Activated CD4-positive, alpha-beta T cell treated with anti-CD3 and anti-CD28 coated beads for 36 hours (primary cell): ENCODE data around the gene SAFB. TPM values are rescaled to one million over a fixed set of nuclear protein-coding genes. Genes with fewer than 3 reads are reported as not detected.

Experiments used
- ATAC-seq: fragments of 200-7000 bp; cut with Tn5 transposase; one replicate; pipeline ENCODE4 v1.10.0; 2021; ENCODE audit warnings: mild to moderate bottlenecking, moderate library complexity
- CTCF ChIA-PET: fragments of 350-600 bp; sonication (Branson Sonifier 250); formaldehyde crosslinking; loops from one replicate; lab custom pipeline; 2021; ENCODE audit warnings: antibody characterized with exemption; lab: Charles Lee
- POLR2A ChIA-PET: fragments of 350-600 bp; sonication (Branson Sonifier 250); formaldehyde crosslinking; loops from one replicate; lab custom pipeline; 2021; ENCODE audit warnings: antibody characterized with exemption, inconsistent platforms; lab: Charles Lee
- DNase-seq: peaks from one replicate; pipeline ENCODE4 v3.0.0-alpha.2; 2020
- H3K27ac Mint-ChIP-seq: one replicate; pipeline ENCODE4 v1.8.0; 2021; ENCODE audit warnings: mixed read lengths
- H3K27me3 Mint-ChIP-seq: one replicate; pipeline ENCODE4 v1.8.0; 2021; ENCODE audit warnings: mixed read lengths
- H3K36me3 Mint-ChIP-seq: one replicate; pipeline ENCODE4 v1.8.0; 2021; ENCODE audit warnings: low read depth, mixed read lengths
- H3K4me1 Mint-ChIP-seq: one replicate; pipeline ENCODE4 v1.8.0; 2021; ENCODE audit warnings: mixed read lengths
- H3K4me3 Mint-ChIP-seq: one replicate; pipeline ENCODE4 v1.8.0; 2021; ENCODE audit warnings: mild to moderate bottlenecking, moderate library complexity, mixed read lengths
- H3K9me3 Mint-ChIP-seq: one replicate; pipeline ENCODE4 v1.8.0; 2021; ENCODE audit warnings: low read depth, mixed read lengths
- intact Hi-C, 2 experiments: fragments of 100-400 bp; cut with DNase I in 1 of 2; cut with micrococcal nuclease in 1 of 2; formaldehyde crosslinking; loops; one replicate each; pipeline versions ENCODE4 v1.14.2 to v1.15.1; 2022 to 2024; cut with DNase I, micrococcal nuclease
- total RNA-seq, 2 experiments: library from RNA; stranded (reverse); gene quantifications; one replicate each; pipeline ENCODE4 v1.2.3, GENCODE V29; 2021

Gene SAFB
- total RNA-seq, 2 experiments from 2014 or later: 100 to 118 TPM

DNA sequence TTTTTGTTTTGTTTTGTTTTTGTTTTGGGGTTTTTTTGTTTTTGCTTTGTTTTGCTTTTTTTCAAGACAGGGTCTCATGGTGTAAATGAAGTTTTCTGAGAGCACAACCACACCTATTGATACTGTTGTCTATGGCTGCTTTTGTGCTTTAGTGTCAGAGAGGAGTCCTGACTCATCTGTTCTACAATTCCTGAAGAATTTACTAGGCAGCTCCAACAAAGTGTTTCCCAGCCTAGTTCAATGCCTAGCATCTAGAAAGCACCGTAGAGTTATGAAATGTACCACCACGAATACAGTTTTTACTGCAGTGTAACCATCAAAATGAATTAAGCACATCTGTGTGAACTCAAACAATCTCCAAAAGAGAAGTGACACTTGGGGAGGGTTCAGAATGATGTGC, 21.2 kb downstream of the SAFB start:
- Mint-ChIP-seq H3K27me3 (no peaks in the 10 kb centered on the region), H3K9me3 (no peaks in the 10 kb centered on the region), H3K4me1 (peaks cover 15% of the 10 kb centered on the region), H3K36me3 (peaks cover 68% of the 10 kb centered on the region), H3K27ac (peak overlapping the region; percentile 39), H3K4me3 (no peak overlapping the region)
- CTCF ChIA-PET: no interaction called here
- POLR2A ChIA-PET: no interaction called here
- ATAC-seq (no peak), DNase-seq (no peak)
- intact Hi-C loops: no loop called here

DNA sequence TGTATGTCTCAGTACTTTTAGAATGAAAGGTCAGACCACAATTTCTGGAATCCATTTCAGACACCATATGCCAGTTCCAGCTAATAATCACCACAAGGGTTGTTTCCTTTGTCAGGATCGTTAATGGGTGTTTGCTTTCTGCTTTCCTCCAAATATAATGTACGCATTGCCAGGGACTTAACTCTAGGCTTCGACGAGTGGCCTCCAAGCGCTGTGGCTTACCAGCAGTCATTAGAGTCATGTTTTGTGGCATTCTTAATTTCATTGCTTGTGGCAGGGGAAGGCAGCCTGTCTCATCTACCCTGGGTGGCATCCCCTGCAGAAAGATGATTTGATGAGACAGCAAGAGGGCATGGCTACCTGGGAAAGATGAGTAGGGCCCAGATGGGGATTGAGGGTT, 22.5 kb downstream of the SAFB start:
- ChIA-PET POLR2A (no interaction called here), CTCF (no interaction called here)
- intact Hi-C loops: no loop called here
- peaks cover 71% of the 10 kb centered on the region for H3K36me3 Mint-ChIP-seq
- ATAC-seq (no peak), DNase-seq (no peak)
- no peak overlapping the region for H3K4me3 Mint-ChIP-seq
- H3K4me1 Mint-ChIP-seq: peaks cover 14% of the 10 kb centered on the region
- no peaks in the 10 kb centered on the region for H3K27me3 Mint-ChIP-seq
- H3K9me3 Mint-ChIP-seq: no peaks in the 10 kb centered on the region
- H3K27ac Mint-ChIP-seq: peak overlapping the region; percentile 9

DNA sequence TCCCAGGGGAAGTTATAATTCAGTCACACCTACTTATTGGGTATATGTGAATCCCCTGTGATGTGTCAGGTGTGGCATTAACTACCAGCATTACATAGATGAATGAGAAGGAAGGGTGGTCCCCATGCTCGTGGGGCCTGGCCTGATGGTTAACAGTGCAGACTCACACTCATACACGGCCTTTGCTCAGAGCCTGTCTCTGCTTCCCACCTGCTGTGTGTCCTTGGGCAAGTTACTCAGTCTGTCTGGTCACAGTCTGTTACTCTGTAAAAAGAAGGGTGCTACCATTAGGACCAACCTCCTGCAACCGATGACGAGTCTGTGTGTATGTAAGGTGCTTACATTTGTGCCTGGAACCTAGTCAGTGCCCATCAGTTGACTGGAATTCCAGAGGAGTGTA, 23.8 kb downstream of the SAFB start:
- H3K36me3 Mint-ChIP-seq: peaks cover 70% of the 10 kb centered on the region
- no peaks in the 10 kb centered on the region for H3K27me3 Mint-ChIP-seq
- intact Hi-C loops: no loop called here
- H3K4me3 Mint-ChIP-seq: no peak overlapping the region
- DNase-seq (no peak), ATAC-seq (no peak)
- peaks cover 9% of the 10 kb centered on the region for H3K4me1 Mint-ChIP-seq
- CTCF ChIA-PET: no interaction called here
- no peaks in the 10 kb centered on the region for H3K9me3 Mint-ChIP-seq
- H3K27ac Mint-ChIP-seq: peak overlapping the region; percentile 56
- POLR2A ChIA-PET: no interaction called here

DNA sequence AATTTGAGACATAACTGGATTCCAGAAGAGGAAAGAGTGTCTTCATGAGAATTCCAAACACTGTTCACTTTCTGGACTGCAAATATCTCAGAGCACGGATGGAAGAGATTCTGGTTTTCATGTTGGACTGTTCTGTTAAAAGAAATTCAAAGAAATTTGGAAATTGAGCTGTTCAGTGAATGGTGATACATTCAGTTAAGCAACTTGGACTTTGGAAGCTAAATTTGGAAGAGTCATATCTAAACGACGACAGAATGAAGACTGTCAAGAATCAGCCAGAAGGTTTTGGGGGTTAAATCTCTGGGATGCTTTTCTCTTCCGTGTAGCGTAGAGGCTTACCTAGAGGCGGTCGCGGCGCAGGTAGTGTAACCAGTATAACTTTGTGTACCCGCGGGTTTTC, 25.6 kb downstream of the SAFB start:
- peaks cover 66% of the 10 kb centered on the region for H3K36me3 Mint-ChIP-seq
- no peak overlapping the region for H3K4me3 Mint-ChIP-seq
- POLR2A ChIA-PET: no interaction called here
- H3K4me1 Mint-ChIP-seq: peaks cover 7% of the 10 kb centered on the region
- intact Hi-C loops: no loop called here
- no peak for DNase-seq
- CTCF ChIA-PET: no interaction called here
- H3K27ac Mint-ChIP-seq: no peak overlapping the region
- no peaks in the 10 kb centered on the region for H3K9me3 Mint-ChIP-seq
- no peak for ATAC-seq
- no peaks in the 10 kb centered on the region for H3K27me3 Mint-ChIP-seq

DNA sequence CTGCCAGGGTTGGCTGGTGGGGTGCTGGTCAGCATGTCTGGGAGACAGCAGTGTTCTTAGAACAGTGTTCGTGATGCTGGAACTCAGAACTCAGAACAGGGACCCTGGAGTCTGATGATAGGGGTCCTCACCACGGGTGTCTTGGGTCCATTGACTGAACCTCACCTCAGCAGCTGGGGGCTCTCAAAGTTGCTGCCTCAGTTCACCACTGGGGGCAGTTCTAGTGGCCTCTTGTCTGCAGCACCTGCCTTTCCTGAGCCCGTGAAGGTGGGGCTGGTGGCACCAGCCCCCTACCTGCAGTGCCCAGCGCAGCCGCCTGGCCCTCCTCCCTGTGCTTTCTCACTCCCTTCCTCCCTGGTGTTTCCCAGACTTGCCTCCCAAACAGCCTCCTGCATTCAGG, 28.5 kb downstream of the SAFB start:
- peaks cover 70% of the 10 kb centered on the region for H3K36me3 Mint-ChIP-seq
- ChIA-PET CTCF (interaction anchor here (0.5 to 1.2 kb wide), 2 partner anchors 24 to 371 kb away, joined by 3 to 4 read pairs; no protein-coding TSS in a partner anchor), POLR2A (no interaction called here)
- H3K27ac Mint-ChIP-seq: no peak overlapping the region
- DNase-seq (no peak), ATAC-seq (no peak)
- H3K4me3 Mint-ChIP-seq: no peak overlapping the region
- intact Hi-C loops: no loop called here
- no peaks in the 10 kb centered on the region for H3K27me3 Mint-ChIP-seq
- H3K9me3 Mint-ChIP-seq: no peaks in the 10 kb centered on the region
- no peaks in the 10 kb centered on the region for H3K4me1 Mint-ChIP-seq

DNA sequence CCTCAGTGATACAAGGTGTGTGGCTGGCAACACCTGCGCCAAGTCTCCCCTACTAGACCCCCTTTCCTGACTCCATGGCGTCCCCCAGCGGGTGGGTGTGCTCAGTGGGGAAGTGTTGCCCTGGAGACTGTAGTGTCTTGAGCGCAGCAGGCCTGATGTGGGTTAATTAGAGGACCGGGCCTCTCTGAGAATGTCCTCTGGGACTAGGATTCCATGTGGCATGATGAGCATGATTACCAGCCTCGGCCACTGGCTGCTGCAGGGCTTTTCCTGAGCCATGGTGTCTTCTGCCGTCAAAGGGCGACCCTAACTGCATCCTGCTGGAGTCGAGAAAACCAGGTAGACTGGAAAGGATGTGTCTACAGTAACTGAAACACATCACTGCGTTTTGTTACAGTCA, 29.4 kb downstream of the SAFB start:
- no peaks in the 10 kb centered on the region for H3K9me3 Mint-ChIP-seq
- ChIA-PET CTCF (no interaction called here), POLR2A (no interaction called here)
- no peak overlapping the region for H3K27ac Mint-ChIP-seq
- intact Hi-C loops: no loop called here
- ATAC-seq (no peak), DNase-seq (no peak)
- peaks cover 66% of the 10 kb centered on the region for H3K36me3 Mint-ChIP-seq
- H3K4me3 Mint-ChIP-seq: no peak overlapping the region
- no peaks in the 10 kb centered on the region for H3K4me1 Mint-ChIP-seq
- no peaks in the 10 kb centered on the region for H3K27me3 Mint-ChIP-seq

DNA sequence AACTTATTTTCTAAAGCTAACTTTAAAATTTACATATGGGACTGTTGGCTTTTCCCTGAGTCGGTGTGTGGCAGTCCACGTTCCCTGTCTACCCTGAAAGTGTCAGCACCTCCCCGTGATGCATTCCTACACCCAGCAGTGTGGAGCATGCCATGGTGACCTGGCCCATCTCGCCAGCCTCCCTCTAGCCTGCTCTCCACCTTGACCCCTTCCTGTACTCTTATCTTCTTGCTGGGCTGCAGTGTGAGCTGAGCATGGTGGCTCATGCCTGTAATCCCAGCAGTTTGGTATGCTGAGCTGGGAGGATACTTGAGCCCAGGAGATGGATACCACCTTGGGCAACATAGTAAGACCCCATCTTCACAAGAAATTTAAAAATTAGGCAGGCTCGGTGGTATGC, 32.0 kb downstream of the SAFB start:
- intact Hi-C loops: loop anchor here in 1 of 2 experiments (5.0 kb wide), 1 partner anchor 593 kb away; no protein-coding TSS in a partner anchor
- Mint-ChIP-seq H3K36me3 (peaks cover 60% of the 10 kb centered on the region), H3K27me3 (no peaks in the 10 kb centered on the region), H3K27ac (no peak overlapping the region), H3K4me1 (no peaks in the 10 kb centered on the region), H3K9me3 (no peaks in the 10 kb centered on the region), H3K4me3 (no peak overlapping the region)
- ChIA-PET CTCF (interaction anchor here (0.8 kb wide), 1 partner anchor 758 kb away, joined by 3 read pairs; no protein-coding TSS in a partner anchor), POLR2A (interaction anchor here (0.5 kb wide), 1 partner anchor 31 kb away, joined by 4 read pairs; no protein-coding TSS in a partner anchor)
- ATAC-seq (no peak), DNase-seq (no peak)

DNA sequence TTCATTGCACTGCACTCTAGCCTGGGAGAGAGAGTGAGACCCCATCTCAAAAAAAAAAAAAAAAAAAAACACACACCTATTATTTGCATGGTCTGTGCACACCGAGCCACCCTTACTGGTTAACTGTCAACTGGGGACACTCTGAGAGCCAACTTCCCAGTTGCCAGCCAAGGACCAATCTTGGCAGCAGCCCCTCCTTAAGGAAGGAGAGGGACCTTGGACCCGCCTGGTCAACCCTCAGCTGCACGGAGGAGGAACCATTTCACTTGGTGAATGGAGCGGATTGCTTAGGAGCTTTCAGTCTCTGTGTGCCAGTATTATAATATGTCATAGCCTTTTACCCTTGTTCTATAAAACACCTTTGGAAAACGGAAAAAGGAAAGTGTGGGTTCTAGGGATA, 32.5 kb downstream of the SAFB start:
- ChIA-PET CTCF (no interaction called here), POLR2A (interaction anchor here (0.5 kb wide), 1 partner anchor 31 kb away, joined by 4 read pairs; no protein-coding TSS in a partner anchor)

DNA sequence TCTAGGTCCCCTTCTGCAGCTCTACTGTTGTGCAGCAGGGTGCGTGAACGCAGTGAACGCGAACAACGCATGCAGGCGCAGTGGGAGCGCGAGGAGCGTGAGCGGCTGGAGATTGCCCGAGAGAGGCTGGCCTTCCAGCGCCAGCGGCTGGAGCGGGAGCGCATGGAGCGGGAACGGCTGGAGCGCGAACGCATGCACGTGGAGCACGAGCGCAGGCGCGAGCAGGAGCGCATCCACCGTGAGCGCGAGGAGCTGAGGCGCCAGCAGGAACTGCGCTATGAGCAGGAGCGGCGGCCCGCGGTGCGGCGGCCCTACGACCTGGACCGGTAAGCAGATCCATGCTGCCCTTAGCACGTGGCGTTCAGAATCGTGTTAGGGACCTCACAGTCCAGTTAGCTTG, 38.6 kb downstream of the SAFB start:
- CTCF ChIA-PET: interaction anchor here (0.7 kb wide), 1 partner anchor 44 kb away, joined by 4 read pairs; no protein-coding TSS in a partner anchor
- Mint-ChIP-seq H3K27me3 (no peaks in the 10 kb centered on the region), H3K4me1 (peaks cover 2% of the 10 kb centered on the region), H3K27ac (no peak overlapping the region), H3K4me3 (no peak overlapping the region), H3K36me3 (peaks cover 48% of the 10 kb centered on the region), H3K9me3 (no peaks in the 10 kb centered on the region)
- intact Hi-C loops: no loop called here
- ATAC-seq: no peak
- POLR2A ChIA-PET: no interaction called here
- DNase-seq: no peak

More for the DNA sequence above, 32.5 kb downstream of the SAFB start:
- Mint-ChIP-seq H3K4me1 (no peaks in the 10 kb centered on the region), H3K36me3 (peaks cover 58% of the 10 kb centered on the region), H3K4me3 (no peak overlapping the region), H3K27me3 (no peaks in the 10 kb centered on the region), H3K9me3 (no peaks in the 10 kb centered on the region), H3K27ac (no peak overlapping the region)
- DNase-seq (no peak), ATAC-seq (no peak)
- intact Hi-C loops: loop anchor here in 1 of 2 experiments (5.0 kb wide), 1 partner anchor 593 kb away; no protein-coding TSS in a partner anchor

DNA sequence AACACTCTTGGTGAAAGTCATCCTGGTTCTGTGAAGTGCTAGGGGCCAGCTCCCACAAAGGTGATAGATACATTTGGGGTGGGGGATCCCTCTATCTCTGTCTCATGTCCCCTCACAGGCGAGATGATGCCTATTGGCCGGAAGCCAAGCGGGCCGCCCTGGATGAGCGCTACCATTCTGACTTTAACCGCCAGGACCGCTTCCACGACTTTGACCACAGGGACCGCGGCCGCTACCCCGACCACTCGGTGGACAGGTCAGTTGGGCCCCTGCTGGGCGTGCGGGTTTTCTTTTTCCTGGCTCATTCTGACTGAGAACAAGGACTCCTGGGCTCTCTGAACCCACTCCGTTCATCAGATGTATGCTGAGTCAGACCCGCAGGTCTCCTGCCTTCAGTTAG, 41.0 kb downstream of the SAFB start:
- H3K9me3 Mint-ChIP-seq: no peaks in the 10 kb centered on the region
- peaks cover 50% of the 10 kb centered on the region for H3K36me3 Mint-ChIP-seq
- intact Hi-C loops: no loop called here
- POLR2A ChIA-PET: no interaction called here
- H3K4me3 Mint-ChIP-seq: no peak overlapping the region
- ATAC-seq: no peak
- H3K27ac Mint-ChIP-seq: no peak overlapping the region
- H3K27me3 Mint-ChIP-seq: no peaks in the 10 kb centered on the region
- CTCF ChIA-PET: no interaction called here
- DNase-seq: no peak
- peaks cover 2% of the 10 kb centered on the region for H3K4me1 Mint-ChIP-seq

DNA sequence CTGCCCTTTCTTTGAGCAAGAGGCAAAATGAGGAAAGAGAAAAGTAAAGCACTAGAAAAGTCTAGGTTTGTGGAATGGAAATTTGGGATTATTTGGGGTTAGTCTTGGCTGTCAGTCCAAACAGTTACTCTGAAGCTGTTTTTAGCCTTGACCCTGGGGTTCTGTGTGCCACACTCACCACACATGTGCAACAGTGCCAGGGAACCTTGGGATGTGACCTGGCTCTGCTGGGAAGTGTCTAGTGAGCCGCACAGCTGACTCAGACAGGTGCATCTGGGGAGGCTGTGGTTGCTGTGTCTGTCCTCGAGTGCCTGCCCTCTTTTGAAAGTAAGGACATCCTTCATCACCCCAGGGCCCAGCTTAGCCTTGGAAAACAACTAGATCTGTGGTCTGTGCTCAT, 41.6 kb downstream of the SAFB start:
- Mint-ChIP-seq H3K4me1 (peaks cover 2% of the 10 kb centered on the region), H3K36me3 (peaks cover 56% of the 10 kb centered on the region), H3K27ac (no peak overlapping the region), H3K4me3 (no peak overlapping the region), H3K27me3 (no peaks in the 10 kb centered on the region), H3K9me3 (no peaks in the 10 kb centered on the region)
- ATAC-seq (no peak), DNase-seq (no peak)
- intact Hi-C loops: no loop called here
- CTCF ChIA-PET: no interaction called here
- POLR2A ChIA-PET: no interaction called here

DNA sequence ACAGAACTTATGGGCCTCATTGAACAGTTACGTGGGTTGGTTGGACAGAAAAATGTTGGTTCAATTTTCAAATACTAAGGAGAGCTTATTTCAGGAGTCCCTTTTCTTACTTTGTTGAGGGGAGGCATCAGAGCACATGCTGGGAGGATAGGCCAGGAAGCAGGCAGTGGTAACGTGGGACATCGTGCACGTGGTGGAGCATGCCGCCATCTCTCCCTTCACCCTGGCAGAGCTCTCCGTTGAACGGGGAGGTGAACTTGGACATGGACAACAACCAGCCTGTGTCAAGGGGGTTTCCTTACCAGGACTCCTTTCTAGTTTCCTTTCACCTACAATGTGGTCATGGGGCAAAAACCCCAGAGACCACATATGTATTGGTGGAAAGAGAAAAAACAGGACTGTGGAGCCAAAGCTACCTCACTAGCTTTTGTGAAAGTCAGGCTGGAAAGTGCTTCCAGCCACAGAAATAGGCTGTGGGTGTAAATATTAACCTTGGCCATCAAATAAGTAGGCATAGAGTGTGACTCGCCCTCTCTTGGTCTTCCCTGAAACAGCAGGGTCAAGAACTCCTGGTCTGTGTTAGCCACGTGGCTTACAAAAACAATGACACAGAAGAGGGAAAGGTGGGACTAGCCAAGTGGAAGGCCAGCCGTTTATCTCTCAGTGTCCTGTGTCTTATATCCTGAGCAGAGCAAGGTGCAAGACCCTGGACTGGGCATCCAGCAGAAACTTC, 43.1 kb downstream of the SAFB start:
- intact Hi-C loops: no loop called here

More for the DNA sequence above, 43.1 kb downstream of the SAFB start:
- DNase-seq (no peak), ATAC-seq (no peak)
- Mint-ChIP-seq H3K4me1 (peaks cover 2% of the 10 kb centered on the region), H3K27ac (peak overlapping the region; percentile 55), H3K36me3 (peaks cover 55% of the 10 kb centered on the region), H3K27me3 (no peaks in the 10 kb centered on the region), H3K9me3 (no peaks in the 10 kb centered on the region), H3K4me3 (no peak overlapping the region)
- POLR2A ChIA-PET: no interaction called here
- CTCF ChIA-PET: interaction anchor here (0.5 to 0.6 kb wide), 2 partner anchors 22 to 1604 kb away, joined by 3 read pairs; no protein-coding TSS in a partner anchor
